GM03348 (cell line): Measurements from ENCODE around the gene AGAP3.

ENCODE experiments used
- DNase-seq: peaks from one replicate; pipeline ENCODE4 v3.0.0; 2012; ENCODE audit warnings: low spot score

AGAP3 gene

DNA sequence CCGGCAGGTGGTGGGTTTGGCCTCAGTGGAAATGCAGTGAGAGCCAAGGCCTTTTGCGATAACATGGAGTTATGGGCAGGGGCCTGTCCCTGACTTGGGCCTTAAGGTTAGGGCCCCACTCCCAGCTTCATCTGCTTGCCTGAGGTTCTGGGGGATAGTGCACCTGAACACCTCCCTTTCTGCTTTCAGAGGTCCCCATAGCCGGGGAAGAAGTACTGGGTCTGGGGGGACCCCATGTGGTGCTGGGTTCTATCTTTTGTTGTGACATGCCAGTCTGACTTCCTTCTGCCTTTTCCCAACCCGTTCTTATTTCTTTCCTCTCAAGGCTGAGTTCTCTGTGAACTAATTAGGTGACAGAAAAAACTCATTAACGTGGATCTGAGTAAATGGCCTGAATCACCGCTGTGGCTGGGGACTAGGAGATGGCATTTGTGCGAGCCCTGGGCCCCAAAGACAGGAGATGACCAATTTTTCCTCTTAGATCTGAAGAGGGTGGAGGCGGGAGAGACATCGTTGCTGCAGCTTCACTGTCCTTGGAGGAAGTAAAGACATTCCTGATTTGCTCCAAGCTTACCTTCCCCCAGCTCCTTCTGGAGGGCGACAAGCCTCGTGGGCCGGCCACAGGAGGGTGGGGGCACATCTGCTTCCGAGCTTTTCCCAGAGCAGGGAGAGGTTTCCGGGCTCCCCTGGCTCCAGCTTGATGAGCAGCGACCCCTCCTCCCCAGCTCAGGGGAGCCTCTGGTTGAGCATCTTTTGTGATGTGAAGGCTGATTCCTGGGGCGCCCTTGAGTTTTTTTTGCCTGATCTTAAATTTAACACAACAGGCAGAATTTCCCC is 2.0 kb downstream of the AGAP3 start:
- peak; percentile 49 for DNase-seq

DNA sequence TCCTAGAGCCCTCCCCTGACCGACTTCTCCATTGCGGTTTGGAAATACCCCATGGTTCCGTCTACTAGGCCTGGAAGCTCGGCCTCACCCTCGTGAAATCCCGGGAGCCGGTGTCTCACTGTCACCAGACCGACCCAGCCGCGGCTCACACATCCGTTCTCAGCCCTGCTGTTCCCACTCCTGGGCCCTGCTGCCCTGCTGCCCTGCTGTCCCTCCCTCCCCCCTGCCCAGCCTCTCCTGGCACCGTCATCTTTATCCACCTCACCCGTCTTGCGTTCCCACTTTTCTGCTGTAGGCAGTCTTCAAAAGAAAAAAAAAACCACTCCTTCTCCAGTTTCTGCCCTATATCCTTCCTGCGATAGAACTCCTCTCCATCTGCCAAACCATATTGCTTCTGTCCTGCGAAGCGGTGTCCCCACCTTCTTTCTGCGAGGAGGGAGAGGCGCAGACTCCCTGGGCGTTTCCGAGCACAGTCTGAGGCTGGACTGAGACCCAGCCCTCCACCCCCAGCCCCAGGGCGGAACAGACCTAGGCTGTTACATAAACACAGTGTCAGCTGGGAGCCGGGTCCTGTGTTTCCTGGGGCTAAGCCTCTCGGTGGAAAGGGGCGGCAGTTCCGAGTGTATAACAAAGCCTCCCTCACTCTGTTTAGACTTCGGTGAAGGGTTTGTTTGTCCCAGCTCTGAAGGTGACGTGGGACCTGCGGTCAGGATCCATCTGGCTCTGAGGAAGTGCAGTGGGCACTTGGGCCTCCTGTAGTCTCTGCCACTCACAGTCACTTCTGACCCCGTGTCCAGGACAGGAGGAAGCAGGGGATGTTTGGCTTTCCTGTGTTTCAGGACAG is 2.8 kb downstream of the AGAP3 start:
- peak; percentile 58 for DNase-seq

DNA sequence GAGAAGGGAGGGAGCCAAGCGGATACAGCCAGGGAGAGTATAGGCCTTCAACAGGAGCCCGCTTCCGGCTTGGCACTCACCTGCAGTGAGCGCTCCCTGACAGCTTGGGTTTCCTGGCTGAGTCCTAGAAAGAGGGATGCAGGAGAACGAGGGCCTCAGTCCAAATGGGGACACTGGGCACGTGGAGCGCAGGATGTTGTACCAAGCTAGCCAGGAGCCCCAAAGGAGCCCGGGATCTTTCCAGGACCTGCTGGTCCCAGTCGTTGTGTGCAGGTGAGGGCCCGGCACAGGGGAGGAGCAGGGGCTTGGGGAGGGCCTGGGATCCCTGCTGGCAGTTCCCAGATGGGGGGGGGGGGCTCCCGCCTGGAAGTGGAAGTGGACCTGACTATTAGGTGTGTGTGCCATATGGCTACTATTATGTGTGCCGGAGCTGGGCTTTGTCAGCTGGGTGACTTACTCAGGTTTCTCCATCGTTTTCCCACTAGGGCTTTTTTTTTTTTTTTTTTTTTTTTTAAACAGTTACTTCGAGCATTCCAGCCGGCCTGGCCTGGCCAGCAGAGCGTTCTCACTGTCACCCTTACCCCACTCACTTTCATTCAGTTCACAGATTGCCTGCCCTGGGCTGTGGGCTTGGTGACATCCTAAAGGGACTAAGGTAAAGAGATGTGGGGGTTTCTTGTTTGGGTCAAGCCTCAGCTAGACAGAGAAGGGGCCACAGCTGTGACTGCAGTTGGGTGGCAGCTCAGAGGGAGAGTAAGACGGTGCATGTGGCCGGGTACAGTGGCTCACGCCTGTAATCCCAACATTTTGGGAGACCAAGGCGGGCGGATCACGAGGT is 3.8 kb downstream of the AGAP3 start:
- no peak for DNase-seq

DNA sequence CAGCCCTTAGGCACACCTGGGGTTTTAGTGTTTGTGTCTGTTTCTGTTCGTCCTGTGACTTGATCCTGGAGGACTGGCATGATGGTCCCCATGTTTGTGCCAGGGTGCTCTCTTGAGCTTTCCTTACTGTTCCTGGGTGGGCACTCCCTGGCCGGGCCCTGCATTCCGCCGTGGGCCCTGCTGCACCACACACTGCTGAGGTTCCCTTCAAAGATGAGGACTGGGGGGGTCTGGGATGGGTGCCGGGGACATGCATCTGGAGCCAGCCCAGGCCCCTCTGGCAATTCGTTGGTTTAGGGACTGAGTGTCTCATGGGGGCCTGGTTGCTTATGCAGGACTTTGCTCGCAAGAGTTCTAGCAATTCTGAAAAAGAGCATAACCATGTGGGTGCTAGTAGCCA is 4.7 kb downstream of the AGAP3 start:
- DNase-seq, result no peak

DNA sequence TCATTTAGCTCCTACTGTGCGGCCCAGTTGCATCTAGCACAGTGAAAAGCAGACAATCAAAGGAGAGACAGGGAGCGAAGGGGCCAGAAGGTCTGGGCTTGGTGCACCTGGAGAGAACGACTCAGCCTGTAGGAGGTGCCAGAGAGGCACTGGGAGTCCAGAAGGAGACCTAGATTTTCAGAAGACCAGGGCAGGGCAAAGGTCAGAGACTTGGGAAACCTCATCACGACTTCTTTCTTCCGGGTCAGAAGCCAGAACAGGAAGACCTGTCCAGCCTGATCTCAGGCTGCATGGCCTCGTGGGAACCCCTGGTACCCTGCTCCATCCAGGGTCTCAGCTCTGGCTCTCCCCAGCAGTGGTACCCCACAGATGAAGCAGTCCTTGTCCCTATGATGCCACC is 5.2 kb downstream of the AGAP3 start:
- DNase-seq, result no peak

DNA sequence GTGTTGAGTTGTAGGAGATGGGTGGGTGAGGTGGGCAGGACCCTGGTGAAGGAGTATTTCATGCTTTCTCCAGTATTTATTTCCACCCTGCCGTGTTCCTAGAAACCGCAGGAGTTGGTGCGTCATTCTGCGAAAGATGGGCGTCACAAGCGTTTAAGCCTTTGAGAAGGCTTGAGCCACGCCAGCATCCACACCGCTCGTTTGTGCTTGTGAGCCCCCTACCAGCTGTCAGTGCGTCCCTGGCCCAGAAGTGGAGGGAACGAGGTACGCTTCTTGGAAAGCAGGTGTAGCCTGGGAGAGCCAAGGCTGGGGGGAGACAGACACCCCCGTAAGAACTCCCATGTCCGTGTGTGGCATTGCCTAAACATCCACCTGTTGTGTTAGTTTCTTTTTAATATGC is 5.7 kb downstream of the AGAP3 start:
- DNase-seq, result no peak

DNA sequence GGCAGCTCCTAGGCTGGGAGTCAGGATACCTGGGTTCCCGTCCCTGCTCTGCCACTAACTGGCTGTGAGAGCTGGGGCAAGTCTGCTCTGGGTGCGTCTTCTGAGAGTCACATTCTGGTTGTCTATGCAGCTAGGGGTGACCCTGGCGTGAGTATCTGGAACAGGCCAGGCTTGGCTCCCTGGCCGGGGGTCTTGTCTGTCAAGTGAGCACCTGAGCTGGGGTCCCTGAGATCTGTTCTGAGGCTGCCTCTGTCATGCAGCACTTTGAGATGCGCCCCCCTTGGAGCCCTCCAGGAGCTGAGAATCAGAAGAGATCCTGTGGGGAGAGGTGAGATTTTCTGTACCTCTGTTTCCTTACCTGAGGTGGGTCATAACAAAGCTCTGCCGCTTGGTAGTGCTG is 7.5 kb downstream of the AGAP3 start:
- DNase-seq, result no peak

DNA sequence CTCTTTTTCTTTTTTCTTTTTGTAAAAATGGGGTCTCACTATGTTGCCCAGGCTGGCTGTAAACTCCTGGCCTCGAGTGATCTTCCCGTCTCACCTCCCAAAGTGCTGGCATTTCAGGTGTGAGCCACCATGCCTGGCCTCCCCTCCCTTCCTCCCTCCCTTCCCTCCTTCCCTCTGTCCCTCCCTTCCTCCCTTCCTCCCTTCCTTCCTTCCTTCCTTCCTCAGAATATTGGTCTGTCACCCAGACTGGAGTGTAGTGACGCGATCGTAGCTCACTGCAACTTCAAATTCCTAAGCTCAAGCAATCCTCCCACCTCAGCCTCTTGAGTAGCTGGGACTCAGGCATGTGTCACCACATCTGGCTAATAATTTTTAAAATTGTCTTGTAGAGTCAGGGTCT is 8.4 kb downstream of the AGAP3 start:
- no peak for DNase-seq

DNA sequence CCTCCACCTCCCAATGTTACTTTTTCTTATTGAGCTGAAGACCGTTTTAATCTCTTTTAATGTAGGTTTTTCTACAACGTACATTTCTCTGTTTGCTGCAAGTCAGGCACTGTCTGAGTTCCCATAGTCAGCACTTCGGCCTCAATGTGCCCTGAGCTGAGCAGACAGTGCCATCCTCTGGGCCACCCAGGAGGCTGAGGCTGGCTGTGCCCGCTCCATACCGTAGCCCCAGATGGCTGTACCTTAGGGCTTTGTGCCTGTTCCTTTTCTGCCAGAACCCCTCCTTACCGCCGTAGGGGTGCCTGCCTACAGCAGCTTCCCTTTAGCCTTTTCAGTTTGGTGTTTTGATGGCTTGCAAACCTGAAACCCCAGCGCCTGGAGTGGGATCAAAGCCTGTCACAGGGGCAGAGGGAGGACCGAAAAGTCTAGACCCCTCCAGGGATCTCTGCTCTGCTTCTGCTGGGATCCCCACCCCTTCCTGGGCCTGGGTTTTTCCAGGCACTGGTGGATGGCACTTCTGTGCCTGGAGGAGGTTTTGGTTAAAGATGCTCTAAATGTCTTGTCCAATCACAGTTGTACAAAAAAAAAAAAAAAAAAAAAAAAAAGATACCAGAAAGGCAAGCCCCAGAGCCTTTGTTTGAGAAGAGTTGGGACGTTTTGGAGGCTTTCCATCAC is 9.0 kb downstream of the AGAP3 start:
- DNase-seq, result no peak

DNA sequence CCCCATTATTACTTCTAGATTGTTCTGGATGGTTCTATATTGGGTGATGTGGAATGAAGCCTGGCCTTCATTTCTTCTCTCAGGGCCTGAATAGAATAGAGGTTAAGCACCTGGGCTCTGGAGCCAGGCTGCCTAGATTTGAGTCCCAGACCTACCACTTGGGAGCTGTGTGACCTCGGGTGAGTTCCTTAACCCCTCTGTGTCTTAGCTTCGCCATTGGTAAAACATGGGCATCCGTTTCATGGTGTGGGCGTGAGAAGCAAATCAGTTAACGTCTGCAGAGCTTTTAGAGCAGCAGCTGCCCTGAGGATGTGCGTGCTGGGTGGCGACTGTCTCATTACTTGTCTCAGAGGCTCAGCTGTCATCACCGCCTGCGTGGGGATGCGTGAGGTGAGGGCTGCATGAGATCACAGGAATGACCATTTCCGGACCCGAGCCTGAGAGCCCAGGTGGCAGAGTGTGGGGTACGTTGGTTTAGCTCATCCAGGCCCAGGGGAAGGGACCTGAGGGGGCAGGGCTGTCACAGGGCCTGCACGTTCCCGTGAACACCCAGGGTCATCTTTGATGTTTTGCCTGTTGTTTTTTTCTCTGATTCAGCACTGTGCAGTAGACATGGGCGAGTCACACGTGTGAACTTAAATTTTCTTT is 9.7 kb downstream of the AGAP3 start:
- DNase-seq, result no peak

DNA sequence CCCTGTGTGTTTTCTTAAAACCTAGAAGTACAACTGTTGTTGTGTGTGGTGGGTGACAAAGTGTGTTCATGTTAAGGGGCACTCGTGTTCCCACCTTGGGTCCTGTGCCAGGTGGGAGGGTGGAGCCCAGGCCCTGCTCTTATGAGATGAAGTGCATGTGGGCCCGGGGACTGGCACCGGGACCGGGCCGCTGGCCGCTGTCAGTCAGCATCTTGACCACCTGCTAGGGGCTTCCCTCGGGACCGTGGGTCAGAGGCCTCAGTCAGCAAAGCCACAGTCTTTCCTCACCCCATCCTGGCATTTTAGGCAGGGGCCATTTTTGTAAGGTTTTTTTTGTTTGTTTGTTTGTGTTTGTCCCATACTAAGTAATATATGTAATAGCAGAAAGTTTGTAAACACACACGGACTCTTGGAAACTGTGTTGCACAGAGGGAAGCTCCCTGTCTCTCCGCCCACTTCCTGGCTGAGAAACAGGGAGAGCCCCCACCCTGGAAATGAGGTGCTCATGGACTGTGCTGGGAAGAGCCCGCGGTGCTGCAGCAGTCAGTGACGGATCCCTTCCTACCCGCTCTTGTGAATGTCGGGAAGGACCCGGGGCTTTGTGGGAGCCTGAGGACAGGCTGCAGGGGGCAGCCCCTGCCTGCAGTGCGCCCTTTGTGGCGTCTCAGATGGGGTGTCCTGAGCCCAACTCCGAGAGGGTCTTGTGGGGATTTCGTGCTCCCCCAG is 13.4 kb downstream of the AGAP3 start:
- DNase-seq, result no peak

DNA sequence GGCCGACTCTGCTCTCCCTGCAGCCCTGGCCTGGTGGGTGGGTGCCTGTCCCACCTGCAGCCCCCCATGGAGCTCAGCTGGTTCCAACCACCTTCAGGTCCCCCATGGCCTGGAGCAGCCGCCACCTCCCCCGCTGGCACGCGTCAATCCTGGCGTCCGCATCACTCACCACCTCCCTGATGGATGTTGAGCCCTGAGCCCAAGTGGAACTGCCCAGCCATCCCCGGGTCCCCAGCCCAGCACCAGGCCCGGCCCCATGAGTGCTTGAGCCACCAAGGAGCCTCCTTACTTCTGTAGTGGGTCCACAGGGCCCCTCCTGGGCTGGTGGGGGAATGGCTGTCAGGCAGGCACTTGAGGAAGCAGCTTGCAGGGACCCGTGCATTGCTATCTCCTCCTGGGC is 14.6 kb downstream of the AGAP3 start:
- no peak for DNase-seq

DNA sequence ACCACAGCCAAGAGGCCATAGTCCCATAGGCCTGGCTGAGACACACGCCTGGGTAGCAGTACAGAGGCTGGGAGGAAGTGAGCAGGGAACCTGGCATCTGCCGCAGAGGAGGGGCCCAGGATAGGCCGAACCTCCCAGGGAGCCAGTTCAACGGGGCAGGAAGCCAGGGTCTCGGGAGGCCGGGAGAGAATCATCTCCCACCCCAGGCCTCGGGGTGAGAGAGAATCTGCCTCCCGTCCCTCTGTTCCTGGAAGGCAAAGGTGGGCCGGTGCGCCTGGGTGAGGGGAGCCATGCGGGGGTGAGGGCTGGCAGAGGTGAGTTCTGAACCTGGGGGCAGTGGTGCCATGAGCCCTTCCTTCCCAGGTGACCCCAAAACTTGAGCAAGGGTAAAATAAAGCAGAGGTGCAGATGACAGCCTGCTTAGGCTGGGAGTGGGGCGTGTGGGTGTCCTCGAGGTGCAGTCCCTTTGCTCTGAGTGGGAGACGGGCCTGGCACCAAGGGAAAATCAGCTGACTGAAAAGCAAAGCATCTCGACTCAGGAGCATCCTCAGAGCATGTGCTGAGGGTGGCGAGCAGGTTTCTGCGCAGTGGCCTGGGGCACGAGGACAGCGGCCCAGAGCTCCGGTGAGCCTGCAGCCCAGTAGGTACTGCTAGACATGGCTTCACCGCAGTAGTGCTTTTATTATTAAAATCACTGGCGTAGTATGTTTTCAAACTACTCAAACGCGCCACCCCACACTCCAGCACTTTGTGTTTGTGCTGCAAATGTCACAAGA is 15.5 kb downstream of the AGAP3 start:
- no peak for DNase-seq

DNA sequence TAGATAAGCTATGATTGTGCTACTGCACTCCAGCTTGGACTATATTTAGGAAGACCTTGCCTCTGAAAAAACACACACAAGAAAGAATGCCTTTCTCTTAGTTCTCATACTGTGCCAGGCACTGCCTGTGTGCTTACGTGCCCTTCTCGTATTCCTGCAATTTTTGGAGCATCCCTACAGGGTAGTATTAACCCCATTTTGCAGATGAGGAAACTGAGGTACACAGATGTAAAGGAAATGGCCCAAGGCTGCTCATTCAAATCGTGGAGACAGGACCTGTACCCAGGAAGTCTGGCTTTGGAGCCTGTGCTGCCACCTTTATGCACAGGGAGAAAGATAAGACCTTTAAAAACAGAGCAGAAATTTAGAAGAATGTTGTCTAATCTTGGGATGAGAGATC is 16.7 kb downstream of the AGAP3 start:
- DNase-seq, result no peak

DNA sequence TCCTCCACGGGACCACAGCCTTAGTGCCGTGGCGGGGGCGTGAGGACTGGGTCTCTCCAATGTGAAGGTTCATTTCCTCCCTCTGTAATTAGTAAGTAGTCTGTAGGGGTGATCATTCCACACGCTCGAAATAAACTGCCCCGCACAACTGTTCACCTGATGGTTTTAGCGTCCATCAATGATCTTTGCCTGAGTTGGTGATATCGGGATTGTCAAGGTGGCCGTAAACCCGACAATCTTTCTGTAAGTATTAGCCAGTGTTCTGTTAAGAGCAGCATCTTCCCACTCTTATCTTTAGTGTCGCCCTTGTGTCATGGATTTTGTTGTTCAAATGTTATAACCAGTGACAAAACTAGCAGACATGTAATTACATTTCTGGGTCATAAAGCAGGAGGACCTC is 17.7 kb downstream of the AGAP3 start:
- DNase-seq, result no peak

DNA sequence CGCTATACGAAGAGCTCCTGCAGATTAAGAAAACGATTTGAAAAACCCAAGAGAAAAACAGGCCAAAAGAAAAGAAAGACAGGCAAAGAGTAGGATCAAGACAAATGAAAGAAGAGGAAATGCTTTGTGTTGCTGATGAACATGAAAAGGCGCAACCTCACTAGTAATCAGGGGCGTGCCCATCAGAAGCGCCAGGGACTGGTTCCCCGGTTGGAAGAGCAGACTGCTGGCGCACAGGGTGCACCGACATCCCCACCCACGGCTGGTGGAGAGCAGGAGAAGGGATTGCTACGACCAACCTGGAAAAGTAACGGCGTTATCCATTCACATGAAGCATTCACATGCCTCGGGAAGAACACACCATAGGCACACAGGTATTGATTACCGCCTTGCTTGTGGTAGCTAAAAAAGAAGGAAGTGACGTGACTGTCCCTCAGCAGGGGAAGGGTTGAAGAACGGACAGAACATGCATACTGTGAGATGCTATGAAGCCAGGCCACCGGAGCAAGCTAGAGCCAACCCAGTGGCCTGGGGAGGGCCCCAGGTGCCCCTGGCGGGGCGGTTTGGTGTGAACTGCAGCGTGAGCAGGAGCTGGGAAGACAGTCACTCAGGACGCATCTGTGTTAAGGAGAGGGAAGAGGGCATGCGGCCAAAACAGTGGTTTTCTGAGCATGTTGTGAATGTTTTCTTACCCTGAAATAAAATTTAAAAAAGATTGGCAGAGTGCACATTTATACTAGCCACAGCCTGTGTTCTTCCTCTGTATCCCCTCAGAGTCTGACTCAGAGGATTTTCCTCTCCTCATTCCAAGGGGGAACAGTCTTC is 18.3 kb downstream of the AGAP3 start:
- DNase-seq, result peak; percentile 56

DNA sequence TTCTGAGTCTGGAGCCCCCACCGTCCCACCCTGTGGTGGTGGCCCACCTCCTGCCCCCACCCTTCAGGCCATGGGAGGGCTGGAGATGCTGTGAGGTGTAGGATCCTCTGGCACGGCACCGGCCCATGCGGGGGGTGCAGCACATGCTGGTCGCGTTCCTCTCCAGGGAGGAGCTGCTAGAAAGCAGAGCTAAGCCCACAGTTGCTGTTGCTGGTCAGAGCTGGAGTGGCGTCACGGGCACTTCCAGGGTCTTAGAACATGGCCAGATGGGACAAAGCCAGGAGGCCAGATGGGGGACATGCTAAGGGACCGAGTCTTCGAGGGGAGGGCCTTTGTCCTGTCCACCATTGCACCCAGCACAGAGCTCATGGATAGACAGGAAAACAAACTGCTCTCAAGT is 21.6 kb downstream of the AGAP3 start:
- DNase-seq, result no peak

DNA sequence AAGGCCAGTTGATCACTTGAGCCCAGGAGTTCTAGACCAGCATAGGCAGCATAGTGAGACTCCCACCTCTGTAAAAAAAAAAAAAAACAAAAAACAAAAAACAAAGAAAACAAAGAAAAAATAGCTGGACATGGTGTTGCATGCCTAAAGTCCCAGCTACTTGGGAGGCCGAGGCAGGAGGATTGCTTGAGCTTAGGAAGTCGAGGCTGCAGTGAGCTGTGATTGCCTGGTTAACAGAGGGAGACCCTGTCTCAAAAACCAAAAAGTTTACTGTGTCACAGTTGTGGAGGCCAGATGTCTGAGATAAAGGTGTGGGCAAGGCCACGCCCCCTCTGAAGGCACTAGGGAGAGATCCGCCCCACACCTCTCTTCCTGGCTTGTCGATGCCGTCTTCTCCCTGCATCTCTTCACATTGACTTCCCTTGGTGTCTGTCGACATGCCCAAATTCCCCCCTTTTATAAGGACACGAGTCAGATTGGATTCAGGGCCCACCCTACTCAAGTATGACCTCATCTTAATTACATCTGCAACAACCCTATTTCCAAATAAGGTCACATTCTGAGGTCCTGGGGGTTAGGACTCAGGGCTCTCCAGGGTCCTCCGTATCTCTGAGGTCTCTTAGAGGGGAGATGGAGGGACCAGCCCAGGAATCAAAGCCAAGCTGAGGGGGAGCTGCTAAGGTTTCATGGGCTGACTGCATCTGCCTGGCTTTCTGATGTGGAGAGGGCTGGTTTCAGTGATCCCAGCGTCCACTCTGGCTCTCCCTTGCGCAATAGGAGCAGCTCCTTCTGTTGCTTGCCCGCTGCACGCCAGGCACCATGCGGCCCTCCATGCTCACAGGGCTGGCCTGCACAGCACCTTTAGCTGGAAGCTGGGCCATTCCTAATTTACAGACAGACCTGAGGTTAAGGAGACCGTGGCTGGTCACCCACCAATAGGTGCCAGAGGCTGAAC is 23.1 kb downstream of the AGAP3 start:
- peak; percentile 42 for DNase-seq
